ENCODE data around the gene JARID2.

Gene JARID2

DNA sequence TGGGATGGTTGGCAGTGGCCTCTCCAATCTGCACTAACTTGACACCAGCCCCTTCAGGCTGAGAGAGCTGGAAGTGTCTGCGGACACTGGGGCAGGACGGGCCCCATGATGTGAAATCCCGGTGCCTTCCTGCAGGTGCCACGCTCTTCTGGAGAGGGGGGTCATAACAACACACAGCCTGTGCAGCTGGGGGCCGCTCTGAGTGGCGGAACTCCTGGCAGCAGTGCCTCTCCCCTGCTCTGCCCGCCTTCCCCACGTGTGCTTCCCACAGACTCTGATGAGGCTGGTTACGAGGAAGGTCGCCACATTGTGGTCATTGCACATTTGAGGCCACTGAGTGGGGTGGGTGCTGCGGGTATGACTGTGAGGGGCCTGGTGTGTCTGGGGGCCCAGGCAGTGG is 271.7 kb downstream of the JARID2 start:
- no peak for DNase-seq (ENCODE audit: low read depth in 2 of 2)

DNA sequence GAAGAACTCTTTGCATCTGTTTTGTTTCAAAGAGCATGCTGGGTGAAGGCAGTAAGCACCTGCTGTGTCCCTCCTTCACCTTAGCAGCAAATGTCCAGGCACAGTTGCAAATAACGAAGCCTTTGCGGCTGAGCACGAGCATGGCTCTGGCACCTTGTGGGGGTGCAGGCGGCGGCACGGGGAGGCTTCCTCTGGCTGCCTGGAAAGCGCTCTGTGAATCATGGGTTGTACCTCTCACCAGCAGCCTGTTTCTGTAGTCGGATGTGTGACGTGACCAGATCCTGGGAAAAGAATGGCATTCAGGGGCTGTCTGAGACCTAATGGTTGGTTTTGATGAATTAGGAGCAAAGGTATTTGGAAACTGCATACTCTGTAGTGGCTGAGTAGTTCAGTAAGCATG is 272.2 kb downstream of the JARID2 start:
- no peak for DNase-seq (ENCODE audit: low read depth in 2 of 2)

DNA sequence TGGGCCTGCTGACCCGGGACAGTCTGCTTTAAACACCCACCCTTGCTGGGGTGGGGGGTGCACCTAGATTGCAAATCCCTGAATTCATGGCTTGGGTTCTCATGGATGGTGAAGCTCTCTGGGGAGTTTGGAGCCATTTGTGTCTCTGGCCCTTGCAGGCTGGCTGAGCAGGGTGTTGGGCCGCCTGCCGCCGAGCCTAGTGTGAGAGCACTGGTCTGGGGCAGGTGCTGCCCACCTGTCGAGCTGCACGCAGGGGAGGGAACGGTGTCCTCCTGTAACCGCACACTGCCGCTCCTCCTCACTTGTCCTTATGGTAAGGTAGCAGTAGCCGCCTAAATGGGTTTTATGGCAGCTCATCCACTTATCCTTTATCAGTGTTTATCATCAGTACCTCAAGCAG is 273.0 kb downstream of the JARID2 start:
- no peak for DNase-seq (ENCODE audit: low read depth in 2 of 2)

DNA sequence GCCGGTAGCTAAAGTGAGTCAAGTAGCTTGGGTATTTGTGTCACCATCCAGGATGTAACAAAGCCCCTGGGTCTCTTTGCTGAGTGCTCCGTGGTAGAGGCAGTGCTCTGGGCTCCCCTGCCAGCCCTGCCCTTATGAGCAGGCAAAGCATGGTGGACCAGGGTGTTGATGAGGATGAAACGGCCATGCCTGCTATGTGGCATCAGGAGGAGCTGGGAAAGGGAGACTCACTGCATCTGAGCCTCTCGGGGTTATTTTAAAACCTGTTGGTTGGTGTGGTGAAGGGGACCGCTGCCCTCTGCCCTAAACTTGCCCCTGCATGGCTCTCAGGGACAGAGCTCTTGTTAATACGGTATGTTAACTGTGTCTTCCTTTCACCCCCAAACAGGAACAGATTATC is 273.8 kb downstream of the JARID2 start:
- DNase-seq (ENCODE audit: low read depth in 2 of 2), result no peak

DNA sequence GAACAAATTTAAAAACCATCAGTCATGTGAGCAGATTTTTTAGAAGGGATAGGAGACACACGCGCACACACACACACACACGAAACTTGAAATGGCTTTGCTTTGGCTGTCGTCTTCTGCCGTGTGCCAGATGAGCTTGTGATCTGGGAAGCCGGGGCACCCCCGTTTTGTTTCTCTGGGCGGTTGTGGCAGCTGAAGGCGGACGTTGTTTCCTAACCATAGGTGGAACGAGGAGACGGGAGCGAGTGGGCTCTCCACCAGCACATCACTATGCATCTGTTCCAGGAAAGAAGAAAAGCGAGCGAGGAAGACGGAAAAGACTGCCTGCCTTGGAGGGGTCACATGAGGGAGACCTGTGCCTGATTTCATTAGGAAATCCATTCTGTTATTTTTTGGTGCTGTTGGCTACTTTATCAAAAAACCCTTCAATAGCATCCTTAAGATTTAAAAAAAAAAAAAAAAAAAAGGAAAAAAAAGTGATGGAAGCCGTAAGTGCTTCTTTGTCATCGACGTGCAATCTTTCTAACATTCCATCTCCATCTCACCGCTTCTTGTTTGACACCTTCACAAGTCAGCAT is 274.8 kb downstream of the JARID2 start:
- DNase-seq (ENCODE audit: low read depth in 2 of 2), result no peak

DNA sequence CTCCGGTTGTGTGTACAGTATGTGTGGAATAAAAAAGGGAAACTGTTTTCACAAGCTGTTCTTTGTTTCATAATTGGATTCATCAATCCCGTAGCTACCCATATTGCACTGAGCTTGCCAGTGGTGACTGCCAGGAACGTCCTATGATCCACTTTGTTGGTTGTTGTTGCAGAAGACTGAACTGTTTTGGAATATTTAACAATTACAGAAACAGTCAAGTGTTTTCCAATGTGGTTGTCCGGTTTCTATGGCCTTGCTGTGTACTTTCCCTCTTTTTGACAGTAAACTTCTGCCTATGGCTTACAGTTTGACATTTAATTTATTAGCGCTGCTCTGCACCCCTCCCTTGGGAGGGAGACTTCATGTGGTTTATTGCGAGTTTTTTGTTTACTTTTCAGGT is 275.7 kb downstream of the JARID2 start:
- no peak for DNase-seq (ENCODE audit: low read depth in 2 of 2)

DNA sequence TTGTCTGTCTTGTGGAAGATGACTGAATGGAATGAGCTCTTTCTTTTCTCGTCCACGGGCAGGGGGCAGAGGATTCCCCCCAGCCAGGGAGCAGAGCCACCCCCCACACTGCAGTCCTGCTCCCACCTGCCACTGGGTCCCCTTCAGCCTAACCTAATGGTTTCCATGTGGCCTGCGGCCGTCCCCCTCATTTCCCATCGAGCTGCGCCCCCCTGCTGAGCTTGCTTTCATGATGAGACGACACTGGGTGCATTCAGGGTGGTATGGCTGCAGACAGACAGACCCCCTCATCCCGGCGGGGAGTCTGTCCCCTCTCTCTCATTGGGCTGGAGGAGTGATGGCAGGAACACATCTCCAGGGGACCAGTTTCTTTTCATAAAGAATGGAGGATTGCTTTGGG is 276.2 kb downstream of the JARID2 start:
- DNase-seq (ENCODE audit: low read depth in 2 of 2), result no peak

DNA sequence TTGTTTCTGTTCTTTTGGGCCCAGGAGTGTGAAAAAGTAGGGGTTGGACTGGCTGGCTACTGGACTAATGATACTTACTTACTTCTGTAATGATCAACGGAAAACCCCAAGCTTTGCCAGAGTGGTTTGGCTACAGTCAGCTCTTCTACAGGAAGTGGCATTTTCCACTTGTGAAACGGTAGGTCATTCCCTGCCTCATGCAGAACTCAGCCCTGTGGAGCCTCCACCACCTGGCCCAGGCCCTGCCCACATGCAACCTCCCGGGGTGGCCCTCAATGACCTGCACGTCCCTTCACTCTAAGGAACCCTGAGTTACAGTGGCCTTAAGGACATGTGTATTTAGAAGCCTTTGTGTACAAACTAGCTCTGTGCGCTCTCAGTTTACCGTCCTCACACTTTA is 276.6 kb downstream of the JARID2 start:
- no peak for DNase-seq (ENCODE audit: low read depth in 2 of 2)

DNA sequence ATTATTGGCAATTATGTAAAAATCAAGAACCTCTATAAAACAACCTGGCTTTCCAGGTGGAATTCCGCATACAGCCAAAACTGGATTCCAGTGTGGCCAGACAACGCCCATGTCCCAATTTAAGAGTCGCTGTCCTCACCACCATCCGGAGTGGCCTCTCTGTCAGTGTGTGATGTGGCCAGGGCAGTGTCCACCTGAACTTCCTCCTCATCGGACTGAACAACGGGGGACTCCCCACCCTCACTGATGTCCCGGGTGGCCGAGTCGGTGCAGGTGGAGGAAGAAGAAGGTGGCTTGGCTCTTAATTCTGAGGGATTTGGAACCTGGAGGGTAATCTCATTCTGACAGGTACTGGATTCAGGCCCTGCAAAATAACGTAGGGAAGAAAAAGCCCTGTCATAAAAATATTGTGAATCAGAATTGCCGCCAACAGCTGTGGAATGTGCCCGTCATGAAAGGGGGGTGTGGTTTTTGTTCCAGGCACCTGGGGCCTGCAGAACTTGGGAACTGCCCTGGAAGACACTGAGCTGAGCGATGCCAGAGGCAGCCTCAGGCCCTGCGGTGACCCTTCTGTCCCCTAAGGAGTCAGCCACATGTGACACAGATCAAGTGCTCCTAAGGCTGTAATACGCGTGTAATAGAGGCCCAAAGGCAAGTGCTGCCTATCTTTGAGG is 277.1 kb downstream of the JARID2 start:
- DNase-seq (ENCODE audit: low read depth in 2 of 2), result no peak

DNA sequence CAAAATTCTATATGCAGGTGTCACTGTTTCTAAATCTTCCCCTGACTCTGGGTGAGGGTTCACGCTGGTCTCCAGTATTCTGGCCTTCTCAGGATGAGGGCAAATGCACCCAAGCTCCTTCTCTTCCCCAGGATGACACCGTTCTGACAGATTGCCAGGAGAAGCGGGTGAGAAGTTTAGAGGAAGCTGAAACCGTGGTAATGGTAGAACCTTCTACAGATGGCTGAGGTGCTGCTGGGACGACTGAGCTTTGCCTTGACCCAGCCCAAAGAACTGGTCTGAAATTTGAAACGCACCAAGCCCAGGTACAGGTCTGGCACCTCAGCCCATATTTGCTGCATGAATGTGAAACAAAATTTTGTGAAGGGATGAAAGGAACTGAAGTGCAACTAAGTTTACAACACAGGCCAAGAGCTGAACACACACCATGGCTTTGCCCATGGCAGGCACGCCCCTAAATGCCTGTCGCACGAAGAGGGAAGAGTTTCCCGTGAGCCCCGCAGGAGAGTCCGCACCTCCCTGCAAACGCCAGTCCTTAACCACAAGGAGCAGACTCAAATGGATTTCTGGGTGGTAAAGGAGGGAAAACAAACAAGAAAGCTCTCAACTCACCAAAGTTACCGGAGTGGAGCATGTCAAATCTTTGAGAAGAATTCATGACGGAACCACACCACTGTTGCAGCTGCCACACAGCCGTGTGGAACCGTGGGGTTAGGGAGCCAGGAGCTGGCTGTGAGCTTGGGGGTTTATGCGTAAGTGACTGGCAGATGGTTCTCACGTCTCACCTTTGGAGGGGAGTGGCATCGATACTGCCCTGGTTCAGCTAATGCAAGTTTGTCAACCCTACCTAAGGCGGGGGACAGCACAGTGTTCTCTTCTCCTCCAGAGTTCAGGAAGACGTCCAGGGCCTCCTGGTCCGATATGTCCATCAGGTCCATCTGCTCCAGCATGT is 278.1 kb downstream of the JARID2 start:
- DNase-seq (ENCODE audit: low read depth in 2 of 2), result no peak

DNA sequence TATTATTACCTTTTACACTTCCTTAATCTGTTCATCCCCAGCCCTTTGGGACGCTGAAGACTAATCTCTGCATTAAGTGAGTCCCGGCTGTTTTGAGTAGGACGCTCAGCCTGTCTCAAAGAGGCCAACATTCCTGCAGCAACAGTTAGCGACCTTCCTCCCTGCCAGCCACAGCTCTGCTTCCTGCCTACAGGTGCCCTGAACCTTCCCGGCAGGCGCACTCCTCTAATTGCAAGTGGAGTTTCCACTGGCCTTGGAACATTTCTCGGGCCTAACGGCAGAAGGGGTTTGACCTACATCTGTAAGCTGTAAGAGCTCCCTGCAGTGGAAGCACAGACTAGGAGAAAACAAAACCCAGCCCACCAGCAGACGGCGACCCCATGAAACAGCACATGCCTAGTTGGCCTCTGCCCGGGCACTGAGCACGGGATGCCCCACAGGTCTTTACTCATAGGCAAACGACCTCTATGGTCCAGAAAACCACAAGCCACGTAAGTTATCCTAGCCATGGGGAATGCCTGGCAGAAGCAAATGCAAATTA is 279.1 kb downstream of the JARID2 start:
- DNase-seq (ENCODE audit: low read depth in 2 of 2), result no peak

DNA sequence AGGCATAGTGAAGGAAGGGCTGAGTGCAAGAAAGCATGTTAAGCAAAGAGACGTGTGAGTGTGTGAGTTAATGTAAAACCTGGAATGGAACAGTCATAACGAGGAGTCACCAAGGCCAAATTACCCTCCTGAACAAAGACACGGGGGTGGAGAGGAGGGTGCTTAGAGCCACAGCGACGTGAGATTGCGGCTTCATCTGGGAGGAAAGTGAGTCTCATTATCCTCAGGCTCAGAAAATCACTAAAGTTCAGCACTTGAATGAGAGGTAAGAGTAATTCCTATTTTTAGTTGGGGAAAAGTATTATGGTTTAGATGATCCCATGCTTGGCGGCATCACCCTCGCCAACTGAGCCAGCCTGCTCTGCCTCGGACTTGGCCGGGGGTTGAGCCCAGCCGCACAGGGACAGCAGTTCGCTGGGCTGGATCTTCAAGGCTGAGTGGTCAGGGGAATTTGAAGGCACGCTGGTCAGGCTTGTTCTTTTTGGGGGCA is 280.4 kb downstream of the JARID2 start:
- DNase-seq (ENCODE audit: low read depth in 2 of 2), result no peak

DNA sequence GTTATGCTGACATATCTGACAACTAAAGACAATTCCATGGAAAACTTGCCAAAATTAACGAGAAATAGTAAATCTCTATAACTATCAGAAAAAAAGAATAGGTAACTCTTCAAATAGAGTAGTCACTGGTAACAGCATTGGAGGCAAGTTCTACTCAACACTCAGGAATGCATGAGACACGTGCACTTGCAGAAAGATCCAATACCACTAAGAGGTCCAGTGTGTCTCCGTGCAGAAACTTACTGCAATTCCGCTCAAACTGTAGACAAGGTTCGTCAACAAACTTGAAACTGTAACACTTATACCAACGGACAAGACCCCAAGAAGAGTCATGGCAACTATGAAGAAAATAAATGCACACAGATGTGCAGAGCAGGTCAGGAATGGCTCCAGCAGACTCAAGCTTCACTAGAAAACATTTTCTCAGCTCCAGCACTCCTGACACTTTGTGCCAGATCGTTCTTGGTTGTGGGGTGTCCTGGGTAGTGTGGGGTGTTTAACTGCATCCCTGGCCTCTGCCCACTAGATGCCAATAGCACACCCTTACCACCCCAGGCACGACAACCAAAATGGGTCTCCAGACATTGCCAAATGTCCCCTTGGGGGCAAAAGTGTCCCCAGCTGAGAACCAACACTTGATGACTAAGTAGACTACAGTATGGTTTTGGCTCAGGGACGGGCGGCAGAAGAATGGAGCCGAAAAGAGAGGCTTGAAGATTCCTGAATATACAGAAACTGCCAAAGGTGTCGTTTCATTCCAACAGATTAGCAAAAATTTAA is 282.2 kb downstream of the JARID2 start:
- DNase-seq (ENCODE audit: low read depth in 2 of 2), result no peak

DNA sequence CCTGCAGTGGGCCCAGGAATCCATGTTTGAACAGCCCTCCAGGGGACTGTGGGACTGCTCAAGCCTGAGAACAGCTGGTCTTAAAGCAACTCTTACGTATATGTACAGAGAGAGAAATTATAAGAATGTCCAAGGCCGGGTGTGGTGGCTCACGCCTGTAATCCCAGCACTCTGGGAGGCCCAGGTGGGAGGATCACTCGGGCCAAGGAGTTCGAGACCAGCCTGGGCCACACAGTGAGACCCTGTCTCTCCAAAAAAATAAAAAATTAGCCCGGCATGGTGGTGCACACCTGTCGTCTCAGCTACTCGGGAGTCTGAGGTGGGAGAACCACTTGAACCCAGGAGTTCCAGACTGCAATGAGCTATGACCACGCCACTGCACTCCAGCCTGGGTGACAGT is 283.0 kb downstream of the JARID2 start:
- DNase-seq (ENCODE audit: low read depth in 2 of 2), result no peak

DNA sequence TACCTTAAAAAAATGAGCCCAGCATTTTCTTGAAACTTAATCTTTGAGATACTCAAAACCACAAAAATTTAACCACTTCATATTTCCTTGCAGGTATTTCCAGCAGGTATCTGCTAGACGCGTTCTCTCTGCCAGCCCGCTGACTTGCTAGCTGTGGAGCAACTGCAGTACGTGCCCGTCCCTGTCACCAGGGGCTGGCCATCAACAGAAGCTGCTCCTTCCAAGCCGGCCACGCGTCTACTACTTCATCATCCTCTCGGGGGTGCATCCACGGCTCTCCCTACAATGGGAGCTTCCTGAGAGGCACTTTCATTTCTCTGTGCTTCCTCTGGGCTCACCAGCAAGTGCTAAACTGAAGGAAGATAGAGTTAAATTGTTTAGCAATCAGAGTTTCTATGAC is 284.5 kb downstream of the JARID2 start:
- no peak for DNase-seq (ENCODE audit: low read depth in 2 of 2)

DNA sequence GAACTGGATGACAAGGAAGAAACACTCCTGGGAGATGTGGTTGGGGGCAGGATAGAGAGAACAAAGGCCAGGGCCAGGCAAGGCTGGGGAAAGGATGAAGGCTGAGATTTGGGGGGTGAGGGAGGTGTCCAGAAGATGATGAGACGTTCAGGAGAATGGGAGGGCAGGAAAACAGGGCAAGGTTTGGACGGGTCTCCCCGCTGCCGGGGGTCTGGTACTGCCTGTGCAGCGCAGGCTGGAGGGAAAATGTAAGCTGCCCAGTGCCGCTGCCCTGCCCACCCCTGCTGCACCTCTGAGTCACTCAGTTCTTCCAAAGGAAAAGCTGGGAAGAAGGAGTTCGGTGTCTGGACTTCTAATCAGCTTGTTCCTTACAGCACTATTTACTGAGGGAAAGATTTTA is 286.1 kb downstream of the JARID2 start:
- DNase-seq (ENCODE audit: low read depth in 2 of 2), result no peak

DNA sequence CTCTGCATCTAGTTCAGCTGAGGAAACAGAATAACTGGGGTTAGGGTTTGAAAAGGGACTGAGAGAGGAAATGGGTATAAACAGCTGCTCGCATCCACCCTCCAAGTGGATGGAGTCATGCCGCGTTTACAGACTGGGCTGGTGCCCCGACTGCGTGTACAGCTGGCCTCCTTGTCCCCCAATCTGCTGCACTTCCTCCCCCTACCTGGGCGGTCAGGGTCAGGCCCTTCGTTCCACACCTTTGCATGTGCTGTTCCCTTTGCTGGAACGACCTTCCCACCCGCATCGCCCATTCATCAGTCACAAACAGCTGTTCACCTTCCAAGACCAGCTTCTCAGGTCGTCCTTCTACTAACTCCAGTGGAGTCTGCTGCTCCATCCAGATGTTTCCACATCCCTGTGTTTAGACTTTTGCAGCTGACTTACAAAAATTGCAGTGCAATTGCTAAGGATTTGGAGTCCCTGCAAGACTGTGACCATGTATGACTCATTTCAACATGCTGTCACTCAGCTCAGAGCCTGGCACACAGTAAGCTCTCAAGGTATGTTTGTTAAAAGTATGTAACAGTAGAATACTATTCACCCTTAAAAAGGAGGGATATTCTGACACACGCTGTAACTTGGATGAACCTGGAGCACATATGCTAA is 287.6 kb downstream of the JARID2 start:
- no peak for DNase-seq (ENCODE audit: low read depth in 2 of 2)

DNA sequence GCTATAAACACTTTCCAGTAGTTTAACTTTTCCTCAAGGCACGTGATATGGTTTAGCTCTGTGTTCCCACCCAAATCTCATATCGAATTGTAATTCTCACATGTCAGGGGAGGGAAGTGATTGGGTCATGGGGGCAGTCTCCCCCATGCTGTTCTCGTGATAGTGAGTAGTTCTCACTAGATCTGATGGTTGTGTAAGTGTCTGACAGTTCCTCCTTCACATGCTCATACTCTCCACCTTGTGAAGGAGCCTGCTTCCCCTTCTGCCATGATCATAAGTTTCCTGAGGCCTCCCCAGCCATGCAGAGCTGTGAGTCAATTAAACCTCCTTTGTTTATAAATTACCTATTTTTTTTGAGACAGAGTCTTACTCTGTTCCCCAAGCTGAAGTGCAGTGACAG is 289.1 kb downstream of the JARID2 start:
- DNase-seq (ENCODE audit: low read depth in 2 of 2), result no peak

DNA sequence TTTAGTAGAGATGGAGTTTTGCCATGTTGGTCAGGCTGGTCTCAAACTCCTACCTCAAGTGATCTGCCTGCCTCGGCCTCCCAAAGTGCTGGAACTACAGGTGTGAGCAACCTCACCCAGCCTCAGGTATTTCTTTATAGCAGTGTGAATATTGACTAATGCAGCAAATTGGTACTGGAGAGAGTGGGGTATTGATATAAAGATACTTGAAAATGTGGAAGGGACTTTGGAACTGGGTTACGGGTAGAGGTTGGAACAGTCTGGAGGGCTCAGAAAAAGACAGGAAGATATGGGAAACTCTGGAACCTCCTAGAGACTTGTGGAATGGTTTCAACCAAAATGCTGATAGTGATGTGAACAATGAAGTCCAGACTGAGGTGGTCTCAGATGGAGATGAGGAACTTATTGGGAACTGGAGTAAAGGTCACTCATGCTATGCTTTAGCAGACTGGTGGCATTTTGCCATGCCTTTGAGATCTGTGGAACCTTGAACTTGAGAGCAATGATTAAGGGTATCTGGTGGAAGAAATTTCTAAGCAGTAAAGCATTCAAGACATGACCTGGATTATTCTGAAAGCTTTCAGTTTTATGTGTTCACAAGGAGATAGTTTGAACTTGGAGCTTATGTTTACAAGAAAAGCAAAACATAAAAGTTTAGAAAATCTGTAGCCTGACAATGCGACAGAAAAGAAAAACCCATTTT is 289.8 kb downstream of the JARID2 start:
- no peak for DNase-seq (ENCODE audit: low read depth in 2 of 2)

DNA sequence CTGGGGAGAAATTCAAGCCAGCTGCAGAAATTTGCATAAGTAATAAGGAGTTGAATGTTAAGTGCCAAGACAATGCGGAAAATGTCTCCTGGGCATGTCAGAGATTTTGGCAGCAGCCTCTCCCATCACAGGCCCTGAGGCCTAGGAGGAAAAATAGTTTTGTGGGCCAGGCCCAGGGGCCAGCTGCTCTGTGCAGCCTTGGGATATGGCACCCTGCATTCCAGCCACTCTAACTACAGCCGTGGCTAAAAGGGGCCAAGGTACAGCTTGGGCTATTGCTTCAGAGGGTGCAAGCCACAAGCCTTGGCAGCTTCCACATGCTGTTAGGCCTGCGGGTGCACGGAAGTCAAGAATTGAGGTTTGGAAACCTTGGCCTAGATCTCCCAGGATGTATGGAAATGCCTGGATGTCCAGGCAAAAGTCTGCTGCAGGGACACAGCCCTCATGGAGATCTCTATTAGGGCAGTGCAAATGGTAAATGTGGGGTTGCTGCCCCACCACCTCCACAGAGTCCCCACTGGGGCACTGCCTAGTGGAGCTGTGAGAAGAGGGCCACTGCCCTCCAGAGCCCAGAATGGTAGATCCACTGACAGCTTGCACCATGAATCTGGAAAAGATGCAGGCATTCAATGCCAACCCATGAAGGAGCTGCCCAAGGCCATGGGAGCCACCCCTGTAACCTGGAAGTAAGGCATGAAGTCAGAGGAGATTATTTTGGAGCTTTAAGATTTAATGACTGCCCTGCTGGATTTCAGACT is 290.5 kb downstream of the JARID2 start:
- DNase-seq (ENCODE audit: low read depth in 2 of 2), result no peak
